ENCODE results near the gene PCDH9.

The PCDH9 gene

DNA sequence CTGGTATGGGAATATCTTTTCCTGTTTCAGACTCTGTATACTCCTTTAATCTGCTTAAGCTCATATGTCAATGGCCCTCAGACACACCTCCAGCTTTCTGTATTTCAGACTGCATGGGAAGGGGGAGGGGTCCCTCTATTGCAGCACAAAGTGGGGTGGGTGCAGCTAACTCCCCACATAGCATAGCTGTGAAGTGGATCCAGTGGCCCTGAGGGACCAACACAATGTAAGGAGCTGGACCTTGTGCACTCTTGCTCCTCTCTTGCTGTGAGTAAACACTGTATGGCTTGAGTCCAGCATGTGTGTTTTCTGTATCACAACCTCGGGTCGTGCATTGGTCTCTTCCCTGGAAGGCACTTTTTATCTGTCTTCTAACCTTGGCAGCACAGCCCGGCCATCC is 669.9 kb downstream of the PCDH9 start:
- H3K4me3 ChIP-seq (replicated peaks; ENCODE audit: insufficient read depth, low read length) = no peak overlapping the region
- H3K27me3 ChIP-seq (ENCODE audit: insufficient read depth, poor library complexity, severe bottlenecking) = no peaks in the 10 kb centered on the region
- H3K27ac ChIP-seq (replicated peaks) = no peak overlapping the region
- DNase-seq (ENCODE audit: low read depth in 1 of 2, low spot score in 1 of 2) = no peak
- TF ChIP-seq SPI1 (IDR thresholded peaks at IDR 0.05; ENCODE audit: borderline replicate concordance, low read depth) (no peak), POLR2AphosphoS5 (IDR thresholded peaks at IDR 0.05; ENCODE audit: low read depth) (no peak), GABPA (IDR thresholded peaks at IDR 0.05; ENCODE audit: low read depth) (no peak)
- TF ChIP-seq, protein P1, sequence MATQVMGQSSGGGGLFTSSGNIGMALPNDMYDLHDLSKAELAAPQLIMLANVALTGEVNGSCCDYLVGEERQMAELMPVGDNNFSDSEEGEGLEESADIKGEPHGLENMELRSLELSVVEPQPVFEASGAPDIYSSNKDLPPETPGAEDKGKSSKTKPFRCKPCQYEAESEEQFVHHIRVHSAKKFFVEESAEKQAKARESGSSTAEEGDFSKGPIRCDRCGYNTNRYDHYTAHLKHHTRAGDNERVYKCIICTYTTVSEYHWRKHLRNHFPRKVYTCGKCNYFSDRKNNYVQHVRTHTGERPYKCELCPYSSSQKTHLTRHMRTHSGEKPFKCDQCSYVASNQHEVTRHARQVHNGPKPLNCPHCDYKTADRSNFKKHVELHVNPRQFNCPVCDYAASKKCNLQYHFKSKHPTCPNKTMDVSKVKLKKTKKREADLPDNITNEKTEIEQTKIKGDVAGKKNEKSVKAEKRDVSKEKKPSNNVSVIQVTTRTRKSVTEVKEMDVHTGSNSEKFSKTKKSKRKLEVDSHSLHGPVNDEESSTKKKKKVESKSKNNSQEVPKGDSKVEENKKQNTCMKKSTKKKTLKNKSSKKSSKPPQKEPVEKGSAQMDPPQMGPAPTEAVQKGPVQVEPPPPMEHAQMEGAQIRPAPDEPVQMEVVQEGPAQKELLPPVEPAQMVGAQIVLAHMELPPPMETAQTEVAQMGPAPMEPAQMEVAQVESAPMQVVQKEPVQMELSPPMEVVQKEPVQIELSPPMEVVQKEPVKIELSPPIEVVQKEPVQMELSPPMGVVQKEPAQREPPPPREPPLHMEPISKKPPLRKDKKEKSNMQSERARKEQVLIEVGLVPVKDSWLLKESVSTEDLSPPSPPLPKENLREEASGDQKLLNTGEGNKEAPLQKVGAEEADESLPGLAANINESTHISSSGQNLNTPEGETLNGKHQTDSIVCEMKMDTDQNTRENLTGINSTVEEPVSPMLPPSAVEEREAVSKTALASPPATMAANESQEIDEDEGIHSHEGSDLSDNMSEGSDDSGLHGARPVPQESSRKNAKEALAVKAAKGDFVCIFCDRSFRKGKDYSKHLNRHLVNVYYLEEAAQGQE (IDR thresholded peaks at IDR 0.05; ENCODE audit: insufficient replicate concordance, low read depth) = no peak
- TF ChIP-seq, protein P2, sequence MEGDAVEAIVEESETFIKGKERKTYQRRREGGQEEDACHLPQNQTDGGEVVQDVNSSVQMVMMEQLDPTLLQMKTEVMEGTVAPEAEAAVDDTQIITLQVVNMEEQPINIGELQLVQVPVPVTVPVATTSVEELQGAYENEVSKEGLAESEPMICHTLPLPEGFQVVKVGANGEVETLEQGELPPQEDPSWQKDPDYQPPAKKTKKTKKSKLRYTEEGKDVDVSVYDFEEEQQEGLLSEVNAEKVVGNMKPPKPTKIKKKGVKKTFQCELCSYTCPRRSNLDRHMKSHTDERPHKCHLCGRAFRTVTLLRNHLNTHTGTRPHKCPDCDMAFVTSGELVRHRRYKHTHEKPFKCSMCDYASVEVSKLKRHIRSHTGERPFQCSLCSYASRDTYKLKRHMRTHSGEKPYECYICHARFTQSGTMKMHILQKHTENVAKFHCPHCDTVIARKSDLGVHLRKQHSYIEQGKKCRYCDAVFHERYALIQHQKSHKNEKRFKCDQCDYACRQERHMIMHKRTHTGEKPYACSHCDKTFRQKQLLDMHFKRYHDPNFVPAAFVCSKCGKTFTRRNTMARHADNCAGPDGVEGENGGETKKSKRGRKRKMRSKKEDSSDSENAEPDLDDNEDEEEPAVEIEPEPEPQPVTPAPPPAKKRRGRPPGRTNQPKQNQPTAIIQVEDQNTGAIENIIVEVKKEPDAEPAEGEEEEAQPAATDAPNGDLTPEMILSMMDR (IDR thresholded peaks at IDR 0.05; ENCODE audit: insufficient read depth, low read length) = no peak

DNA sequence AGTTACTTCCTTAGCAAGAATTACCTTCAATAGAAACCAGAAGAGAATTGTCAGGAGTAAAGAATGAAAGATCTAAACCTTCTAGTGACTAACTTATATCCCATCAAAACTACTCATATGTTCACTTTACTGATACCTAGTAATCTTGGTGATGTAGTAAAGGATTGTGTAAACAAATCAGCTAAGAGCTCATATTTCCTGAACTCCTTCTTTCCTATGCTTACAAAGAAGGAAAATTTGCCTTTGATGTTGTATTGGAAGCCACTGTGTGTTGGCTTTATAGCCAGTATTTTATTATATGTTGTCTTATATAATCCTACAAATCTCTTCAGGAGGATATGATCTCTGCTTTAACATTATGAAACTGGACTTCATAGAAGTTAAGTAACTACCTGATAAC is 671.0 kb downstream of the PCDH9 start:
- no peaks in the 10 kb centered on the region for H3K27me3 ChIP-seq (ENCODE audit: insufficient read depth, poor library complexity, severe bottlenecking)
- no peak for TF ChIP-seq POLR2AphosphoS5 (IDR thresholded peaks at IDR 0.05; ENCODE audit: low read depth)
- no peak for TF ChIP-seq GABPA (IDR thresholded peaks at IDR 0.05; ENCODE audit: low read depth)
- TF ChIP-seq, protein P1 (IDR thresholded peaks at IDR 0.05; ENCODE audit: insufficient replicate concordance, low read depth) = no peak
- TF ChIP-seq, protein P2 (IDR thresholded peaks at IDR 0.05; ENCODE audit: insufficient read depth, low read length) = no peak
- TF ChIP-seq SPI1 (IDR thresholded peaks at IDR 0.05; ENCODE audit: borderline replicate concordance, low read depth) = no peak
- H3K4me3 ChIP-seq (replicated peaks; ENCODE audit: insufficient read depth, low read length) = no peak overlapping the region
- peak overlapping the region; percentile 64 for H3K27ac ChIP-seq (replicated peaks)
- DNase-seq (ENCODE audit: low read depth in 1 of 2, low spot score in 1 of 2) = no peak

DNA sequence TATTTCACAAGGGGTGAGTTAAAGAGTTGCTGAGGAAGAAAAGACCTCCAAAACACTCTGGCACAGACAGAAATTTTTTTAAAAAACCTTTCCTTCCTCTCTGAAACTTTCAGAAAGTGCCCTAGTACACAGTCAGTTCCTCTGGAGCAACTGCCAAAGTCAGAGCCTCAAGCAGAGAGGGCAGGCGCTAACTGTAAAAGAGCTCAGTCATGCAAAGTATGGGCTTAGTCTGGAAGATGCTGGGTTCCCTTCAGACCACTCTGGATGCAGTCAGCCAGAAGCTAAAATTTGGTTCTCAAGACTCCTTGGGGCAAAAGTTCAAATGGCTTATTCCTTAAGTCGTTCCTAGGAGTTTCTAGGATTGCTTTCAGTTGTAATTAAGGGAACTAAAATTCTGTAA is 671.6 kb downstream of the PCDH9 start:
- DNase-seq (ENCODE audit: low read depth in 1 of 2, low spot score in 1 of 2) = peak in 1 of 2 experiments; percentile 70
- TF ChIP-seq, protein P2 (IDR thresholded peaks at IDR 0.05; ENCODE audit: insufficient read depth, low read length) = no peak
- TF ChIP-seq, protein P1 (IDR thresholded peaks at IDR 0.05; ENCODE audit: insufficient replicate concordance, low read depth) = no peak
- TF ChIP-seq SPI1 (IDR thresholded peaks at IDR 0.05; ENCODE audit: borderline replicate concordance, low read depth) (peak; percentile 43; the same call in 1 of the 2 replicates), POLR2AphosphoS5 (IDR thresholded peaks at IDR 0.05; ENCODE audit: low read depth) (no peak)
- no peaks in the 10 kb centered on the region for H3K27me3 ChIP-seq (ENCODE audit: insufficient read depth, poor library complexity, severe bottlenecking)
- H3K27ac ChIP-seq (replicated peaks) = peak overlapping the region; percentile 64
- no peak overlapping the region for H3K4me3 ChIP-seq (replicated peaks; ENCODE audit: insufficient read depth, low read length)
